HUES48 (cell line): ENCODE measurements around the gene MOB1A.
"Not testable (repeated sequence)": the region's sequence is repeated elsewhere in the genome, so short reads cannot be mapped to it uniquely, and the experiment has no call there.

Source experiments
- H3K27ac ChIP-seq: one replicate; pipeline ENCODE4 v1.7.0; 2013; ENCODE audit warnings: low read depth, low read length, inconsistent platforms
- H3K27me3 ChIP-seq: 2 replicates; pipeline ENCODE4 v1.6.1; 2013; ENCODE audit warnings: mild to moderate bottlenecking, low read length; ENCODE audit not compliant: control insufficient read depth, insufficient read depth
- H3K36me3 ChIP-seq: 2 replicates; pipeline ENCODE4 v1.6.1; 2013; ENCODE audit warnings: low read length; ENCODE audit not compliant: control insufficient read depth, insufficient read depth
- H3K4me1 ChIP-seq: 2 replicates; pipeline ENCODE4 v1.6.1; 2013; ENCODE audit warnings: mild to moderate bottlenecking, low read length; ENCODE audit not compliant: control insufficient read depth, insufficient read depth
- H3K4me3 ChIP-seq: 2 replicates; pipeline ENCODE4 v1.5.1; 2013; ENCODE audit warnings: mild to moderate bottlenecking, low read depth, low read length
- H3K9ac ChIP-seq: 2 replicates; pipeline ENCODE4 v1.6.1; 2013; ENCODE audit warnings: mild to moderate bottlenecking, low read depth, low read length, moderate library complexity
- H3K9me3 ChIP-seq: 2 replicates; pipeline ENCODE4 v1.6.1; 2013; ENCODE audit warnings: low read length; ENCODE audit not compliant: control insufficient read depth, insufficient read depth

Gene MOB1A

GRCh38 chr2:74198023-74198460, 19.4 kb upstream of the MOB1A start:
- Histone ChIP-seq H3K4me1 (peaks cover 18% of the 10 kb centered on the region), H3K27ac (peak overlapping the region; percentile 98), H3K9me3 (no peaks in the 10 kb centered on the region), H3K27me3 (no peaks in the 10 kb centered on the region), H3K9ac (no peak overlapping the region), H3K4me3 (peak overlapping the region; percentile 98), H3K36me3 (peaks cover 27% of the 10 kb centered on the region)

- Histone ChIP-seq H3K27ac (no peak overlapping the region), H3K4me1 (peaks cover 18% of the 10 kb centered on the region), H3K4me3 (no peak overlapping the region), H3K36me3 (peaks cover 17% of the 10 kb centered on the region), H3K9me3 (no peaks in the 10 kb centered on the region), H3K27me3 (no peaks in the 10 kb centered on the region), H3K9ac (no peak overlapping the region)
Observed at GRCh38 chr2:74197049-74197448, 18.4 kb upstream of the MOB1A start.

- Histone ChIP-seq H3K36me3 (no peaks in the 10 kb centered on the region), H3K9me3 (no peaks in the 10 kb centered on the region), H3K4me3 (no peak overlapping the region), H3K27me3 (no peaks in the 10 kb centered on the region), H3K27ac (no peak overlapping the region), H3K4me1 (peaks cover 6% of the 10 kb centered on the region), H3K9ac (no peak overlapping the region)
Observed at GRCh38 chr2:74194799-74195198, 16.1 kb upstream of the MOB1A start.

GRCh38 chr2:74191596-74192380, 13.1 kb upstream of the MOB1A start:
- Histone ChIP-seq H3K9me3 (no peaks in the 10 kb centered on the region), H3K4me1 (peaks cover 18% of the 10 kb centered on the region), H3K27ac (peak overlapping the region; percentile 54), H3K36me3 (no peaks in the 10 kb centered on the region), H3K27me3 (no peaks in the 10 kb centered on the region), H3K4me3 (no peak overlapping the region), H3K9ac (no peak overlapping the region)

- H3K27ac ChIP-seq: no peak overlapping the region
- H3K36me3 ChIP-seq: no peaks in the 10 kb centered on the region
- no peaks in the 10 kb centered on the region for H3K27me3 ChIP-seq
- no peaks in the 10 kb centered on the region for H3K9me3 ChIP-seq
- H3K4me3 ChIP-seq: no peak overlapping the region
- H3K9ac ChIP-seq: no peak overlapping the region
- H3K4me1 ChIP-seq: peaks cover 18% of the 10 kb centered on the region
Observed at GRCh38 chr2:74188696-74189095, 10.0 kb upstream of the MOB1A start.

GRCh38 chr2:74188018-74188601, 9.4 kb upstream of the MOB1A start:
- Histone ChIP-seq H3K36me3 (no peaks in the 10 kb centered on the region), H3K9me3 (no peaks in the 10 kb centered on the region), H3K9ac (0 out of 2 replicates have a peak overlapping the region, but pooled peaks have one; percentile 37), H3K4me3 (no peak overlapping the region), H3K27ac (peak overlapping the region; percentile 77), H3K27me3 (no peaks in the 10 kb centered on the region), H3K4me1 (peaks cover 18% of the 10 kb centered on the region)

GRCh38 chr2:74186706-74187105, 8.0 kb upstream of the MOB1A start:
- H3K27me3 ChIP-seq, H3K27ac ChIP-seq, H3K4me3 ChIP-seq, H3K36me3 ChIP-seq, H3K9me3 ChIP-seq, H3K9ac ChIP-seq: not testable (repeated sequence)
- peaks cover 20% of the 10 kb centered on the region for H3K4me1 ChIP-seq

GRCh38 chr2:74186038-74186437, 7.4 kb upstream of the MOB1A start:
- no peaks in the 10 kb centered on the region for H3K27me3 ChIP-seq
- no peaks in the 10 kb centered on the region for H3K36me3 ChIP-seq
- H3K27ac ChIP-seq: no peak overlapping the region
- H3K9me3 ChIP-seq: no peaks in the 10 kb centered on the region
- H3K4me3 ChIP-seq: no peak overlapping the region
- H3K4me1 ChIP-seq: peaks cover 20% of the 10 kb centered on the region
- no peak overlapping the region for H3K9ac ChIP-seq

GRCh38 chr2:74183878-74184277, 5.2 kb upstream of the MOB1A start:
- no peak overlapping the region for H3K27ac ChIP-seq
- H3K4me1 ChIP-seq: peaks cover 20% of the 10 kb centered on the region
- no peaks in the 10 kb centered on the region for H3K9me3 ChIP-seq
- H3K9ac ChIP-seq: no peak overlapping the region
- no peaks in the 10 kb centered on the region for H3K27me3 ChIP-seq
- no peaks in the 10 kb centered on the region for H3K36me3 ChIP-seq
- no peak overlapping the region for H3K4me3 ChIP-seq

GRCh38 chr2:74181739-74182138, 3.1 kb upstream of the MOB1A start:
- peak overlapping the region; percentile 40 for H3K27ac ChIP-seq
- no peak overlapping the region for H3K9ac ChIP-seq
- peaks cover 1% of the 10 kb centered on the region; the same call in 1 of the 2 replicates for H3K36me3 ChIP-seq
- H3K27me3 ChIP-seq: no peaks in the 10 kb centered on the region
- H3K4me1 ChIP-seq: peaks cover 13% of the 10 kb centered on the region
- no peaks in the 10 kb centered on the region for H3K9me3 ChIP-seq
- no peak overlapping the region for H3K4me3 ChIP-seq

GRCh38 chr2:74179063-74179865, 585 bp upstream of the MOB1A start:
- no peaks in the 10 kb centered on the region for H3K9me3 ChIP-seq
- H3K36me3 ChIP-seq: peaks cover 9% of the 10 kb centered on the region
- H3K4me3 ChIP-seq: peak overlapping the region; percentile 72
- H3K9ac ChIP-seq: no peak overlapping the region
- H3K27me3 ChIP-seq: no peaks in the 10 kb centered on the region
- peaks cover 13% of the 10 kb centered on the region for H3K4me1 ChIP-seq
- peak overlapping the region; percentile 97 for H3K27ac ChIP-seq
